IMR-90 (cell line): ENCODE data around the gene NFIA. TPM values are rescaled to one million over a fixed set of nuclear protein-coding genes. Genes with fewer than 3 reads are reported as not detected.

Source experiments
- ATAC-seq: fragments of 200-7000 bp; cut with Tn5 transposase; 2 replicates; pipeline ENCODE4 v1.9.1; 2020; ENCODE audit warnings: low read depth, mild to moderate bottlenecking, moderate library complexity
- BruUV-seq: library from RNA; stranded (reverse); fragments of 400-500 nt; replicated peaks from 2 replicates; lab custom pipeline; 2021; lab: Mats Ljungman, UMichigan
- CTCF ChIA-PET: fragments of 300-600 bp; formaldehyde crosslinking; extraction: SDS; loops from one replicate; lab custom pipeline; 2021; ENCODE audit warnings: antibody characterized with exemption; lab: Yijun Ruan, JAX
- POLR2A ChIA-PET: fragments of 300-600 bp; sonication (Branson Sonifier 250); formaldehyde crosslinking; loops from one replicate; lab custom pipeline; 2022; ENCODE audit warnings: antibody characterized with exemption; ENCODE audit not compliant: unreplicated experiment; lab: Charles Lee
- DNase-seq: peaks from one replicate; pipeline ENCODE4 v3.0.0; 2013
- H2AFZ ChIP-seq: replicated peaks from 2 replicates; pipeline ENCODE3; 2013; ENCODE audit warnings: low read length, mild to moderate bottlenecking; ENCODE audit not compliant: poor library complexity
- H2AK5ac ChIP-seq: 2 replicates; pipeline ENCODE4 v1.6.1; 2013; ENCODE audit warnings: low read depth, low read length, inconsistent platforms
- H2AK9ac ChIP-seq: replicated peaks from 2 replicates; pipeline ENCODE3; 2013; ENCODE audit warnings: mild to moderate bottlenecking, low read depth, low read length, moderate library complexity; ENCODE audit not compliant: poor library complexity
- H2BK120ac ChIP-seq: 2 replicates; pipeline ENCODE4 v1.6.1; 2013; ENCODE audit warnings: low read depth, low read length, inconsistent platforms
- H2BK15ac ChIP-seq: 3 replicates; pipeline ENCODE4 v1.6.1; 2013; ENCODE audit warnings: low read depth, low read length, inconsistent platforms
- H2BK20ac ChIP-seq: 2 replicates; pipeline ENCODE4 v1.6.1; 2013; ENCODE audit warnings: low read depth, mild to moderate bottlenecking, inconsistent platforms, low read length, moderate library complexity
- H2BK5ac ChIP-seq: 2 replicates; pipeline ENCODE4 v1.6.1; 2013; ENCODE audit warnings: mild to moderate bottlenecking, low read depth, low read length, inconsistent platforms; ENCODE audit not compliant: poor library complexity, severe bottlenecking
- H3K14ac ChIP-seq: replicated peaks from 2 replicates; pipeline ENCODE4 v1.6.1; 2013; ENCODE audit warnings: low read depth, low read length, inconsistent platforms
- H3K18ac ChIP-seq: 2 replicates; pipeline ENCODE4 v1.6.1; 2013; ENCODE audit warnings: low read depth, low read length, control low read depth
- H3K23ac ChIP-seq: 2 replicates; pipeline ENCODE4 v1.6.1; 2013; ENCODE audit warnings: low read depth, low read length, inconsistent platforms
- H3K27ac ChIP-seq: 2 replicates; pipeline ENCODE4 v1.5.1; 2013; ENCODE audit warnings: mild to moderate bottlenecking, control low read depth, low read length; ENCODE audit not compliant: insufficient read depth
- H3K27me3 ChIP-seq: 2 replicates; pipeline ENCODE4 v1.6.1; 2013; ENCODE audit warnings: low read length; ENCODE audit not compliant: control insufficient read depth, insufficient read depth
- H3K36me3 ChIP-seq: 2 replicates; pipeline ENCODE4 v1.6.1; 2013; ENCODE audit warnings: low read length, mixed read lengths; ENCODE audit not compliant: control insufficient read depth, insufficient read depth
- H3K4ac ChIP-seq: 2 replicates; pipeline ENCODE4 v1.6.1; 2013; ENCODE audit warnings: low read depth, low read length, inconsistent platforms
- H3K4me1 ChIP-seq: 2 replicates; pipeline ENCODE4 v1.6.1; 2013; ENCODE audit warnings: low read length, mixed read lengths; ENCODE audit not compliant: control insufficient read depth, insufficient read depth
- H3K4me2 ChIP-seq: 2 replicates; pipeline ENCODE4 v1.6.1; 2013; ENCODE audit warnings: low read depth, mild to moderate bottlenecking, control low read depth, low read length, moderate library complexity
- H3K4me3 ChIP-seq: 2 replicates; pipeline ENCODE4 v1.5.1; 2013; ENCODE audit warnings: low read depth, mild to moderate bottlenecking, control low read depth, low read length, moderate library complexity; ENCODE audit not compliant: insufficient read depth
- H3K56ac ChIP-seq: 2 replicates; pipeline ENCODE4 v1.6.1; 2013; ENCODE audit warnings: low read length, inconsistent platforms; ENCODE audit not compliant: insufficient read depth; ENCODE audit errors: extremely low read depth
- H3K79me1 ChIP-seq, 2 experiments: 2 replicates each; pipeline ENCODE4 v1.6.1; 2013; ENCODE audit warnings: low read length in 2 of 2, inconsistent platforms in 1 of 2, low read depth in 1 of 2
- H3K9ac ChIP-seq: 2 replicates; pipeline ENCODE4 v1.6.1; 2013; ENCODE audit warnings: low read depth, low read length, control low read depth
- H3K9me1 ChIP-seq: 2 replicates; pipeline ENCODE4 v1.6.1; 2013; ENCODE audit warnings: low read length, inconsistent platforms; ENCODE audit not compliant: insufficient read depth
- H3K9me3 ChIP-seq: 2 replicates; pipeline ENCODE4 v1.6.1; 2013; ENCODE audit warnings: low read length; ENCODE audit not compliant: control insufficient read depth, insufficient read depth
- H4K20me1 ChIP-seq: 2 replicates; pipeline ENCODE4 v1.6.1; 2013; ENCODE audit warnings: low read length, inconsistent platforms; ENCODE audit not compliant: insufficient read depth
- H4K5ac ChIP-seq: 2 replicates; pipeline ENCODE4 v1.6.1; 2013; ENCODE audit warnings: mild to moderate bottlenecking, low read depth, low read length, control low read depth
- H4K8ac ChIP-seq, 2 experiments: 2 replicates each; pipeline ENCODE4 v1.6.1; 2013; ENCODE audit warnings: low read depth in 2 of 2, low read length in 2 of 2, control low read depth in 1 of 2, inconsistent platforms in 1 of 2
- H4K91ac ChIP-seq: 2 replicates; pipeline ENCODE4 v1.6.1; 2013; ENCODE audit warnings: low read depth, low read length, inconsistent platforms; ENCODE audit not compliant: insufficient read depth
- CTCF ChIP-seq: conservative IDR thresholded peaks from 2 replicates; pipeline ENCODE4 v1.5.1; 2012; ENCODE audit warnings: mild to moderate bottlenecking, low read depth, low read length, improper control_type of control experiment
- ELK1 ChIP-seq: fragments of 150-350 bp; IDR thresholded peaks from 2 replicates; pipeline ENCODE4 v1.6.1; 2016; ENCODE audit warnings: low read depth, mild to moderate bottlenecking, low read length, moderate library complexity, borderline replicate concordance
- FOS ChIP-seq: fragments of 150-350 bp; IDR thresholded peaks from 2 replicates; pipeline ENCODE4 v1.6.1; 2016; ENCODE audit warnings: low read depth, low read length
- MAFK ChIP-seq: IDR thresholded peaks from 2 replicates; pipeline ENCODE4 v1.6.1; 2012; ENCODE audit warnings: low read depth, low read length, improper control_type of control experiment
- MXI1 ChIP-seq: IDR thresholded peaks from 2 replicates; pipeline ENCODE4 v1.6.1; 2012; ENCODE audit warnings: low read depth, mild to moderate bottlenecking, low read length, moderate library complexity, borderline replicate concordance
- POLR2A ChIP-seq: IDR thresholded peaks from 2 replicates; pipeline ENCODE4 v1.6.1; 2012; ENCODE audit warnings: mild to moderate bottlenecking, low read depth, low read length
- RCOR1 ChIP-seq: IDR thresholded peaks from 2 replicates; pipeline ENCODE4 v1.6.1; 2012; ENCODE audit warnings: mild to moderate bottlenecking, low read length, improper control_type of control experiment; ENCODE audit not compliant: insufficient replicate concordance
- RFX5 ChIP-seq: IDR thresholded peaks from 2 replicates; pipeline ENCODE4 v1.8.0; 2012; ENCODE audit warnings: low read depth, mild to moderate bottlenecking, low read length, moderate library complexity
- SMC3 ChIP-seq: fragments of 150-350 bp; IDR thresholded peaks from 2 replicates; pipeline ENCODE4 v1.6.1; 2016; ENCODE audit warnings: low read depth, mild to moderate bottlenecking, antibody characterized with exemption, low read length, moderate library complexity
- USF2 ChIP-seq: fragments of 150-350 bp; IDR thresholded peaks from 2 replicates; pipeline ENCODE4 v1.6.1; 2017; ENCODE audit warnings: mild to moderate bottlenecking, antibody characterized with exemption, low read length, low read depth
- WGBS, 2 experiments: methylation state at CpG; one replicate each; pipeline versions ENCODE4 v1.1.5 to v1.1.7; 2013; ENCODE audit warnings: missing lambda C conversion rate in 2 of 2; ENCODE audit not compliant: insufficient read length in 1 of 2; ENCODE audit errors: extremely low coverage in 2 of 2; 5-methylcytosine and 5-hydroxymethylcytosine counted together
- dilution Hi-C: fragments of 300-500 bp; cut with HindIII; formaldehyde crosslinking; loops from one replicate; pipeline ENCODE4 v1.14.3; 2018; ENCODE audit warnings: low sequenced_read_pairs; ENCODE audit not compliant: unreplicated experiment
- in situ Hi-C: fragments of 300-500 bp; cut with MboI; formaldehyde crosslinking; loops from 3 replicates; pipeline ENCODE4 v1.14.3; 2019; ENCODE audit warnings: low sequenced_read_pairs, inconsistent platforms, mixed read lengths
- intact Hi-C: fragments of 100-400 bp; cut with micrococcal nuclease; formaldehyde crosslinking; loops from 2 replicates; pipeline ENCODE4 v1.10.0; 2022
- polyA plus RNA-seq, 3 experiments: library from polyadenylated mRNA; depleted of rRNA; stranded (reverse); fragments of >200 nt; gene quantifications; 2 replicates each; pipeline ENCODE4 v1.2.3, GENCODE V29; 2012; ENCODE audit warnings: low replicate concordance in 1 of 3
- total RNA-seq: library from RNA; depleted of rRNA; stranded (reverse); fragments of >200 nt; gene quantifications from 2 replicates; pipeline ENCODE4 v1.2.3, GENCODE V29; 2012

Gene NFIA
- total and polyA plus RNA-seq, 2 of the 4 experiments (the other 2 are of a cell fraction): 1.6 to 2.2 TPM

- Histone ChIP-seq H4K91ac (no peak overlapping the region), H3K27ac (no peak overlapping the region), H3K27me3 (no peaks in the 10 kb centered on the region), H4K5ac (no peak overlapping the region), H3K4me1 (no peaks in the 10 kb centered on the region), H3K23ac (no peak overlapping the region), H2AFZ (no peak overlapping the region), H3K9ac (no peak overlapping the region), H4K20me1 (no peaks in the 10 kb centered on the region), H2AK9ac (no peak overlapping the region), H2BK20ac (no peak overlapping the region), H2BK5ac (no peak overlapping the region), H3K4ac (no peak overlapping the region), H3K14ac (no peak overlapping the region), H2BK120ac (no peak overlapping the region), H3K18ac (no peak overlapping the region), H3K9me1 (no peaks in the 10 kb centered on the region), H2BK15ac (no peak overlapping the region), H3K4me2 (no peak overlapping the region), H3K79me1 (no peaks in the 10 kb centered on the region), H3K56ac (no peak overlapping the region), H3K36me3 (no peaks in the 10 kb centered on the region), H4K8ac (no peak overlapping the region), H3K9me3 (no peaks in the 10 kb centered on the region; the same call in 1 of the 2 replicates), H2AK5ac (no peak overlapping the region), H3K4me3 (no peak overlapping the region)
- DNase-seq: no peak
- intact Hi-C loops: no loop called here
- no TSS peak for BruUV-seq
- dilution Hi-C loops: no loop called here
- WGBS, 2 experiments: no CpG with 5 or more reads among the region's 2 CpGs
- POLR2A ChIA-PET: no interaction called here
- in situ Hi-C loops: no loop called here
- TF ChIP-seq RCOR1 (no peak), ELK1 (no peak), FOS (no peak), MAFK (no peak), RFX5 (no peak), CTCF (no peak), POLR2A (no peak), MXI1 (no peak), USF2 (no peak), SMC3 (no peak)
- CTCF ChIA-PET: interaction anchor here (0.6 kb wide), 1 partner anchor 26 kb away, joined by 4 read pairs; no protein-coding TSS in a partner anchor
- no peak for ATAC-seq
Observed at GRCh38 chr1:61386770-61387169, 304.4 kb downstream of the NFIA start.
